K562 (cell line): ENCODE data around the gene SAMD4A. TPM values are rescaled to one million over a fixed set of nuclear protein-coding genes. Genes with fewer than 3 reads are reported as not detected.

ENCODE experiments used
- ATAC-seq: fragments of 200-7000 bp; cut with Tn5 transposase; 3 replicates; pipeline ENCODE4 v1.9.1; 2020; ENCODE audit warnings: moderate library complexity
- BruUV-seq: library from RNA; stranded (reverse); fragments of 400-500 nt; replicated peaks from 2 replicates; lab custom pipeline; 2021; lab: Mats Ljungman, UMichigan
- CTCF ChIA-PET: fragments of 300-600 bp; formaldehyde crosslinking; extraction: SDS; loops from one replicate; lab custom pipeline; 2021; ENCODE audit warnings: low intra/inter-chr PET ratio; lab: Yijun Ruan, JAX
- POLR2A ChIA-PET: fragments of 300-600, 350-650 bp; sonication (Branson Sonifier 250); formaldehyde crosslinking; extraction: SDS; loops from one replicate; lab custom pipeline; 2021; ENCODE audit warnings: antibody characterized with exemption, inconsistent platforms; lab: Yijun Ruan, JAX
- DNase-seq, 4 experiments: peaks; one replicate each; pipeline versions ENCODE4 v3.0.0 to v3.0.0-alpha.2; 2011 to 2018; ENCODE audit warnings: low spot score in 3 of 4, mixed read lengths in 3 of 4; ENCODE audit errors: extremely low read depth in 1 of 4
- FAIRE-seq: peaks from 2 replicates; lab custom pipeline; 2011; peaks lifted over from hg19 to GRCh38; lab: Jason Lieb, UNC
- H2AFZ ChIP-seq: 2 replicates; pipeline ENCODE4 v1.6.0; 2011; ENCODE audit warnings: low read depth, low read length, control low read depth, inconsistent platforms
- H3K27ac ChIP-seq: fragments of 200-600 bp; 3 replicates; pipeline ENCODE4 v1.8.0; 2011; ENCODE audit warnings: low read depth, mild to moderate bottlenecking, control low read depth, inconsistent platforms, low read length, moderate library complexity, mixed read lengths; ENCODE audit errors: extremely low read depth
- H3K27me3 ChIP-seq, 2 experiments: fragments of 300-600 bp in 1 of 2; 2 replicates in 1 of 2; 3 replicates in 1 of 2; pipeline versions ENCODE4 v1.6.0 to v1.8.0; 2011; ENCODE audit warnings: inconsistent platforms in 2 of 2, low read length in 2 of 2, mild to moderate bottlenecking in 1 of 2, mixed read lengths in 1 of 2, moderate library complexity in 1 of 2; ENCODE audit not compliant: control insufficient read depth in 2 of 2, insufficient read depth in 2 of 2
- H3K36me3 ChIP-seq: fragments of 300-600 bp; 3 replicates; pipeline ENCODE4 v1.8.0; 2011; ENCODE audit warnings: mild to moderate bottlenecking, low read length, inconsistent platforms; ENCODE audit not compliant: control insufficient read depth, insufficient read depth
- H3K4me1 ChIP-seq, 2 experiments: fragments of 200-600 bp in 1 of 2; replicated peaks in 1 of 2; 2 replicates in 1 of 2; 3 replicates in 1 of 2; pipeline versions ENCODE4 v1.5.1 to v1.8.0; 2011; ENCODE audit warnings: inconsistent platforms in 2 of 2, low read length in 2 of 2, mild to moderate bottlenecking in 1 of 2, mixed read lengths in 1 of 2, moderate library complexity in 1 of 2; ENCODE audit not compliant: control insufficient read depth in 2 of 2, insufficient read depth in 2 of 2
- H3K4me2 ChIP-seq: 2 replicates; pipeline ENCODE4 v1.6.1; 2011; ENCODE audit warnings: low read length, control low read depth, inconsistent platforms, mixed read lengths; ENCODE audit not compliant: insufficient read depth
- H3K4me3 ChIP-seq: fragments of 200-600 bp; sonication (generic), shearing (Covaris generic); 2 replicates; pipeline ENCODE4 v1.5.1; 2016; ENCODE audit warnings: control low read depth, inconsistent platforms
- H3K79me2 ChIP-seq: fragments of 200-600 bp; 3 replicates; pipeline ENCODE4 v1.8.0; 2011; ENCODE audit warnings: low read length, inconsistent platforms; ENCODE audit not compliant: control insufficient read depth, insufficient read depth
- H3K9ac ChIP-seq, 2 experiments: 2 replicates each; pipeline versions ENCODE4 v1.6.0 to v1.6.1; 2011; ENCODE audit warnings: low read depth in 2 of 2, low read length in 2 of 2, control low read depth in 1 of 2, inconsistent platforms in 1 of 2, mild to moderate bottlenecking in 1 of 2, mixed read lengths in 1 of 2; ENCODE audit not compliant: insufficient read depth in 1 of 2
- H3K9me1 ChIP-seq: one replicate; pipeline ENCODE4 v1.6.0; 2011; ENCODE audit warnings: inconsistent platforms, mild to moderate bottlenecking, low read length, moderate library complexity; ENCODE audit not compliant: control insufficient read depth, insufficient read depth
- H3K9me3 ChIP-seq: replicated peaks from 2 replicates; pipeline ENCODE4 v1.5.1; 2011; ENCODE audit warnings: low read depth, low read length, inconsistent platforms; ENCODE audit not compliant: control insufficient read depth, insufficient read depth
- H4K20me1 ChIP-seq: replicated peaks from 2 replicates; pipeline ENCODE4 v1.6.1; 2011; ENCODE audit warnings: low read length, inconsistent platforms, mixed read lengths; ENCODE audit not compliant: control insufficient read depth, insufficient read depth
- ARHGAP35 ChIP-seq: fragments of 450-650 bp; IDR thresholded peaks from 2 replicates; pipeline ENCODE4 v1.6.1; 2018; ENCODE audit not compliant: partially characterized antibody
- CHD4 ChIP-seq: fragments of 200-600 bp; sonication (generic); IDR thresholded peaks from 3 replicates; pipeline ENCODE4 v1.6.1; 2012; ENCODE audit warnings: low read depth, mild to moderate bottlenecking, mixed read lengths, low read length, inconsistent platforms; ENCODE audit not compliant: insufficient read depth, insufficient replicate concordance, poor library complexity, severe bottlenecking
- NCOA6 ChIP-seq: fragments of 450-650 bp; IDR thresholded peaks from 2 replicates; pipeline ENCODE4 v1.6.1; 2017; ENCODE audit warnings: mild to moderate bottlenecking
- RAD21 ChIP-seq, 2 experiments: fragments of 250-450 bp in 1 of 2; fragments of 450-650 bp in 1 of 2; sonication (Bioruptor Pico) in 1 of 2; formaldehyde crosslinking in 1 of 2; IDR thresholded peaks in 1 of 2; conservative IDR thresholded peaks in 1 of 2; 2 replicates each; pipeline versions ENCODE4 v1.4.0 to v1.8.0; 2020 to 2022; ENCODE audit warnings: mild to moderate bottlenecking in 2 of 2, moderate library complexity in 1 of 2
- ZFX ChIP-seq: sonication (generic); formaldehyde crosslinking; IDR thresholded peaks from 2 replicates; pipeline ENCODE4 v1.8.0; 2022; ENCODE audit warnings: mild to moderate bottlenecking, missing genetic modification reagents, moderate library complexity
- ZNF277 ChIP-seq: fragments of 250-450 bp; sonication (Bioruptor Pico); IDR thresholded peaks from 2 replicates; pipeline ENCODE4 v1.8.0; 2022; ENCODE audit warnings: inconsistent platforms, mild to moderate bottlenecking, moderate library complexity, borderline replicate concordance
- WGBS: fragments of 100-300 bp; shearing (Covaris generic); methylation state at CpG from one replicate; pipeline ENCODE4 v1.1.6; 2016; ENCODE audit warnings: low coverage, mixed read lengths; ENCODE audit not compliant: insufficient coverage; ENCODE audit errors: missing lambda C conversion rate; 5-methylcytosine and 5-hydroxymethylcytosine counted together
- in situ Hi-C: fragments of 300-500 bp; cut with MboI; formaldehyde crosslinking; loops from 4 replicates; pipeline ENCODE4 v1.15.0; 2018; ENCODE audit warnings: inconsistent platforms, mixed read lengths
- intact Hi-C: fragments of 100-400 bp; cut with micrococcal nuclease; formaldehyde crosslinking; loops from 2 replicates; pipeline ENCODE4 v1.14.2; 2022
- polyA plus RNA-seq, 8 experiments: library from polyadenylated mRNA; depleted of rRNA in 4 of 8; stranded (reverse) in 5 of 8; unstranded in 3 of 8; fragments of >200 nt; fragmentation: Nextera tagmentation in 2 of 8; fragmentation: Illumina TruSeq in 1 of 8; extraction: Ambion mirVana in 2 of 8; extraction: Trizol in 1 of 8; gene quantifications; 2 replicates each; pipeline versions ENCODE4 v1.2.1 to v1.2.3, GENCODE V29; 2011 to 2014; ENCODE audit warnings: inconsistent platforms in 1 of 8, missing spikeins in 1 of 8
- total RNA-seq, 7 experiments: library from RNA; depleted of rRNA in 6 of 7; stranded (reverse); fragments of >200 nt in 6 of 7; fragmentation: Illumina TruSeq in 2 of 7; extraction: Trizol in 2 of 7; gene quantifications; 2 replicates each; pipeline versions ENCODE4 v1.2.1 to v1.2.3, GENCODE V29; 2011 to 2021; ENCODE audit warnings: low replicate concordance in 1 of 7

Gene SAMD4A
- total and polyA plus RNA-seq, 9 of the 15 experiments (the other 6 are each of a cell fraction or from before 2014, with no cell fraction given), result 0.66 to 6.8 (median 3.3) TPM

- no peaks in the 10 kb centered on the region for H4K20me1 ChIP-seq
- no peak for TF ChIP-seq CHD4
- TF ChIP-seq ARHGAP35, result no peak
- TF ChIP-seq ZNF277 (CRISPR knock-in tag), result no peak
- TF ChIP-seq ZFX, result no peak
- no peak for TF ChIP-seq RAD21 (CRISPR knock-in tag; conservative IDR thresholded peaks at IDR 0.05 in 1 of 2, IDR thresholded peaks at IDR 0.05 in 1 of 2)
- no peak for TF ChIP-seq NCOA6
- intact Hi-C loops (no loop called here), in situ Hi-C loops (no loop called here)
- FAIRE-seq (no peak), DNase-seq (no peak), ATAC-seq (no peak)
- H3K9me1 ChIP-seq, result no peaks in the 10 kb centered on the region
- POLR2A ChIA-PET, result no interaction called here
- CTCF ChIA-PET, result no interaction called here
- H3K36me3 ChIP-seq, result no peaks in the 10 kb centered on the region
- no peak overlapping the region for H3K4me2 ChIP-seq
- no peak overlapping the region for H2AFZ ChIP-seq
- no peaks in the 10 kb centered on the region for H3K79me2 ChIP-seq
- no peak overlapping the region for H3K4me3 ChIP-seq
- BruUV-seq, result no TSS peak
- H3K27ac ChIP-seq, result no peak overlapping the region
- WGBS, result 39% methylated on average over 2 of the region's 2 CpGs
- no peak overlapping the region for H3K9ac ChIP-seq
- H3K4me1 ChIP-seq, result no peaks in the 10 kb centered on the region
- no peaks in the 10 kb centered on the region for H3K9me3 ChIP-seq
- peaks cover 0 to 3% of the 10 kb centered on the region in 2 experiments; a peak in 1 of 5 replicates for H3K27me3 ChIP-seq
These were observed 270.7 kb downstream of the SAMD4A start for GRCh38 chr14:54837508-54838149.
